Neural progenitor cell (in vitro differentiated cells): ENCODE measurements around the gene LEMD2. TPM values are rescaled to one million over a fixed set of nuclear protein-coding genes. Genes with fewer than 3 reads are reported as not detected.

ENCODE experiments used
- DNase-seq: peaks from one replicate; pipeline ENCODE4 v3.0.0-alpha.2; 2016; ENCODE audit warnings: low spot score
- H2AFZ ChIP-seq: fragments of 200-600 bp; sonication (generic); replicated peaks from 2 replicates; pipeline ENCODE4 v1.6.1; 2016; ENCODE audit warnings: antibody characterized with exemption
- H3F3A ChIP-seq: fragments of 200-600 bp; sonication (generic); 2 replicates; pipeline ENCODE4 v1.6.1; 2016; ENCODE audit warnings: antibody characterized with exemption, low read depth
- H3K27ac ChIP-seq: fragments of 200-600 bp; sonication (generic); 2 replicates; pipeline ENCODE4 v1.5.1; 2016; ENCODE audit warnings: mild to moderate bottlenecking
- H3K27me3 ChIP-seq: fragments of 200-600 bp; sonication (generic); 2 replicates; pipeline ENCODE4 v1.6.1; 2016; ENCODE audit warnings: mild to moderate bottlenecking, moderate library complexity
- H3K36me3 ChIP-seq: fragments of 200-600 bp; sonication (generic); 2 replicates; pipeline ENCODE4 v1.5.1; 2016
- H3K4me1 ChIP-seq: fragments of 200-600 bp; sonication (generic); 2 replicates; pipeline ENCODE4 v1.6.1; 2016; ENCODE audit warnings: mixed run types
- H3K4me2 ChIP-seq: fragments of 200-600 bp; sonication (generic); 2 replicates; pipeline ENCODE4 v1.6.1; 2016
- H3K4me3 ChIP-seq: fragments of 200-600 bp; sonication (generic); 2 replicates; pipeline ENCODE4 v1.5.1; 2016
- H3K79me2 ChIP-seq: fragments of 200-600 bp; sonication (generic); 2 replicates; pipeline ENCODE4 v1.6.1; 2016; ENCODE audit warnings: low read depth
- H3K9ac ChIP-seq: fragments of 200-600 bp; sonication (generic); 2 replicates; pipeline ENCODE4 v1.6.1; 2016
- H3K9me3 ChIP-seq: fragments of 200-600 bp; sonication (generic); 2 replicates; pipeline ENCODE4 v1.5.1; 2016; ENCODE audit warnings: low read depth
- H4K20me1 ChIP-seq: fragments of 200-600 bp; sonication (generic); 2 replicates; pipeline ENCODE4 v1.6.1; 2016; ENCODE audit warnings: low read depth
- H3K27ac Mint-ChIP-seq: 3 replicates; pipeline ENCODE4 v1.8.0; 2021; ENCODE audit warnings: mixed read lengths
- H3K27me3 Mint-ChIP-seq: 2 replicates; pipeline ENCODE4 v1.8.0; 2022; ENCODE audit warnings: low read depth, mild to moderate bottlenecking, inconsistent platforms, moderate library complexity, mixed read lengths; ENCODE audit not compliant: insufficient read depth
- H3K36me3 Mint-ChIP-seq: 3 replicates; pipeline ENCODE4 v1.8.0; 2021; ENCODE audit warnings: mixed read lengths
- H3K4me1 Mint-ChIP-seq: 3 replicates; pipeline ENCODE4 v1.8.0; 2021; ENCODE audit warnings: mixed read lengths
- H3K4me3 Mint-ChIP-seq: 3 replicates; pipeline ENCODE4 v1.8.0; 2021; ENCODE audit warnings: mild to moderate bottlenecking, moderate library complexity, mixed read lengths
- H3K9me3 Mint-ChIP-seq: 3 replicates; pipeline ENCODE4 v1.8.0; 2020; ENCODE audit warnings: mixed read lengths
- CTCF ChIP-seq: fragments of 200-600 bp; sonication (generic); IDR thresholded peaks from 2 replicates; pipeline ENCODE4 v1.5.1; 2017; ENCODE audit warnings: antibody characterized with exemption, mild to moderate bottlenecking
- EZH2 ChIP-seq: fragments of 200-600 bp; sonication (generic); IDR thresholded peaks from 2 replicates; pipeline ENCODE4 v1.6.1; 2017; ENCODE audit warnings: antibody characterized with exemption, mild to moderate bottlenecking, moderate library complexity
- EZH2phosphoT487 ChIP-seq: fragments of 200-600 bp; sonication (generic); IDR thresholded peaks from 2 replicates; pipeline ENCODE4 v1.6.1; 2017; ENCODE audit warnings: antibody characterized with exemption
- total RNA-seq: library from RNA; depleted of rRNA; stranded (reverse); fragments of >200 nt; gene quantifications from 2 replicates; pipeline ENCODE4 v1.2.3, GENCODE V29; 2015; ENCODE audit warnings: low replicate concordance

LEMD2 gene
- total RNA-seq, 1 donor from 2014 or later = 31.8 TPM

GRCh38 chr6:33765368-33765767 is 23.6 kb downstream of the LEMD2 start:
- Histone ChIP-seq H3K9ac (no peak overlapping the region), H3K4me2 (no peak overlapping the region), H3K27ac (no peak overlapping the region), H3K27me3 (no peaks in the 10 kb centered on the region), H3K4me1 (peaks cover 29% of the 10 kb centered on the region), H3K9me3 (no peaks in the 10 kb centered on the region), H4K20me1 (no peaks in the 10 kb centered on the region), H3K4me3 (no peak overlapping the region), H3K79me2 (no peaks in the 10 kb centered on the region), H3F3A (peaks cover 15% of the 10 kb centered on the region), H3K36me3 (no peaks in the 10 kb centered on the region), H2AFZ (no peak overlapping the region)
- no peaks in the 10 kb centered on the region for H3K9me3 Mint-ChIP-seq
- TF ChIP-seq EZH2phosphoT487 (no peak), EZH2 (no peak), CTCF (no peak)
- H3K4me1 Mint-ChIP-seq = peaks cover 29% of the 10 kb centered on the region
- no peaks in the 10 kb centered on the region for H3K36me3 Mint-ChIP-seq
- no peak for DNase-seq
- H3K4me3 Mint-ChIP-seq = no peak overlapping the region
- H3K27ac Mint-ChIP-seq = peak overlapping the region; percentile 53
- H3K27me3 Mint-ChIP-seq = peaks cover 6% of the 10 kb centered on the region

GRCh38 chr6:33764036-33764435 is 24.9 kb downstream of the LEMD2 start:
- no peak overlapping the region for H3K4me3 Mint-ChIP-seq
- no peaks in the 10 kb centered on the region for H3K36me3 ChIP-seq
- H3K9me3 ChIP-seq = no peaks in the 10 kb centered on the region
- H3F3A ChIP-seq = peaks cover 7% of the 10 kb centered on the region
- peaks cover 25% of the 10 kb centered on the region for H3K4me1 Mint-ChIP-seq
- H4K20me1 ChIP-seq = no peaks in the 10 kb centered on the region
- no peak for TF ChIP-seq CTCF
- no peak for TF ChIP-seq EZH2
- no peak for TF ChIP-seq EZH2phosphoT487
- no peaks in the 10 kb centered on the region for H3K9me3 Mint-ChIP-seq
- H2AFZ ChIP-seq = no peak overlapping the region
- DNase-seq = no peak
- no peak overlapping the region for H3K4me2 ChIP-seq
- H3K27ac Mint-ChIP-seq = peak overlapping the region; percentile 46
- H3K4me1 ChIP-seq = peaks cover 21% of the 10 kb centered on the region
- H3K36me3 Mint-ChIP-seq = no peaks in the 10 kb centered on the region
- no peaks in the 10 kb centered on the region for H3K79me2 ChIP-seq
- no peaks in the 10 kb centered on the region for H3K27me3 ChIP-seq
- H3K4me3 ChIP-seq = no peak overlapping the region
- peaks cover 10% of the 10 kb centered on the region for H3K27me3 Mint-ChIP-seq
- no peak overlapping the region for H3K9ac ChIP-seq
- no peak overlapping the region for H3K27ac ChIP-seq

DNA sequence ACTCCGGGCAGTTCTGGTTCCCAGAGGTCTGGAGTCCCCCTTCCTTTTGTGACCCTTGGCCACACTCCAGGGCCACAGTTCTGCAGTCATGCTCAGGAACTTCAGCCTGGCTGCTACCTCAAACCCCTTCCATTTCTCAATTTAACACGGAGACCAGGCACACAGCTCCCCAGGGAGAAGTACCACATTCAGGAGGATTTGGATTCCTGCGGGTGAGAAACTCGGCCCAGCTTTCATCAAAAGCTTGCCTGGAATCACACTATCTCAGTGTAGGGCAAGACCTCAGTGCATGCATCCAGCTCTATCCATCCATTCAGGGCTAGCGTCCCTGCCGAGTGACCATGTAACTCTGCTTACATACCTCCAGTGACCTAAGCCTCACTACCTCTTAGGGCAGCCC is 25.4 kb downstream of the LEMD2 start:
- Histone ChIP-seq H3K27me3 (no peaks in the 10 kb centered on the region), H3K27ac (no peak overlapping the region), H3K4me2 (no peak overlapping the region), H3K9me3 (no peaks in the 10 kb centered on the region), H2AFZ (no peak overlapping the region), H4K20me1 (no peaks in the 10 kb centered on the region), H3K36me3 (no peaks in the 10 kb centered on the region), H3K4me3 (no peak overlapping the region), H3K4me1 (peaks cover 18% of the 10 kb centered on the region), H3F3A (peaks cover 7% of the 10 kb centered on the region), H3K79me2 (no peaks in the 10 kb centered on the region), H3K9ac (no peak overlapping the region)
- H3K9me3 Mint-ChIP-seq = no peaks in the 10 kb centered on the region
- no peak overlapping the region for H3K4me3 Mint-ChIP-seq
- TF ChIP-seq EZH2 (no peak), EZH2phosphoT487 (no peak), CTCF (no peak)
- H3K27ac Mint-ChIP-seq = peak overlapping the region; percentile 46
- H3K36me3 Mint-ChIP-seq = no peaks in the 10 kb centered on the region
- peaks cover 24% of the 10 kb centered on the region for H3K4me1 Mint-ChIP-seq
- peaks cover 10% of the 10 kb centered on the region for H3K27me3 Mint-ChIP-seq
- no peak for DNase-seq
